22Rv1 (cell line): ENCODE results near the gene OLFML3.

ENCODE experiments used
- CTCF ChIP-seq: fragments of 450-650 bp; IDR thresholded peaks from 2 replicates; pipeline ENCODE4 v1.5.1; 2017; ENCODE audit warnings: mild to moderate bottlenecking
- ZFX ChIP-seq: fragments of 450-650 bp; IDR thresholded peaks from 2 replicates; pipeline ENCODE4 v1.6.1; 2017; ENCODE audit warnings: antibody characterized with exemption, borderline replicate concordance

DNA sequence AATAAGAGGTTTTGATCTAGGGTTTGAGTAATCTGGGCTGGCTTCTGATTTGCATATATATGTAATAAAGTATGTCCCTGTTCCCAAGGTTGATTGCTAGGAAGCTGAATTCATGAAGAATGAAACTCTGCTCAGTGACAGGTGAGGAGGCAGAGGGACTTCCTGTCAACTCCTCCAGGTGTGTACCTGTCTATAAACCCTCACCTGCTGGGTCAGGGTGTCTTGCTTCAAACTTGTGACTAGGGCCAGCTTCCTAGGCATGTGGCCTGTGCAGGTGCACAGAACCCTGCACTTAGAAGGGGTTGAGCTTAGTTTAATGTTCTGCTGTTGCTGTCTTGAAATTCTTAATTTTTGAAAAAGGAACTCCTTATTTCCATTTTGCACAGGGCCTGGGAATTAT, 21.1 kb downstream of the OLFML3 start:
- no peak for TF ChIP-seq CTCF
- no peak for TF ChIP-seq ZFX
